ENCODE data around the gene TFR2. TPM values are rescaled to one million over a fixed set of nuclear protein-coding genes. Genes with fewer than 3 reads are reported as not detected.
A peak's percentile ranks its signal among the peaks of the same experiment; 100 is the strongest.

Gene TFR2
- total and polyA plus RNA-seq, 2 donors (not counting 1 experiment from before 2014, with no cell fraction given), result 5.9 to 10.0 TPM

DNA sequence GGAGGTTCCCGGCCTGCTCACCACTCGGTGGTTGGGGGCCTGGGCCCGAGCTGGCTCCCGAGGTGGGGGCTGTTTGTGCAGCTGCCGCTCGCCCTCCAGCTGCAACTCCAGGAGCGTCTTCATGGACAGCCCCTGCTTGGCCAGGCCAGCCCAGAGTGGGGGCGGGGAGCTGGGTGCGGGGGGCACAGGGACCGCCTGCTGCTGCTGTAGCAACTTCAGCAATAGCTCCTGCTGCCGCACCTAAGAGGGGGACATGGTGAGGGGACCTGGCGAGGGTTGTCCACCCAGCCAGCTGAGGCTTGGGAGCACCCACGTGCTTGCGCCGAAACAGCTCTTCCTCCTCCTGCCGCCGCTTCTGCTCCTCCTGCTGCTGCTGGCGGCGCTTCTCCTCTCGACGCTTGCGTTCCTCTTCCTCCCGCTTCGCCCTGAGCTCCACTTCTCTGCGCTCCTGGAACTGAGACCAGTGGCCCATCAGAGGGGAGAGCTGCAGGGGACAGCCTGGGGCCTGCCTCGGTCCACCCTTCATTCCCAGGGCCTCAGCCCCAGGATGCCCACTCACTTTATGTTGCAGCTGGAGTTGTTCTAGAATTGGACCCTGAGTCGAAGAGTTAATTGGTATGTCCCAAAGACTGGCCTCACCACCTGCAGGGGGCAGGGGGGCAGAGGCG lies 41.8 kb upstream of the TFR2 start:
- CTCF ChIA-PET, result interaction anchor here (0.7 to 1.4 kb wide), 2 partner anchors 10 to 213 kb away, joined by 3 to 4 read pairs; no protein-coding TSS in a partner anchor
- H3K27ac Mint-ChIP-seq, result no peak overlapping the region
- WGBS (ENCODE audit: insufficient coverage), result 96% methylated on average over 28 of the region's 28 CpGs

More for the DNA sequence above, 41.8 kb upstream of the TFR2 start:
- peaks cover 72% of the 10 kb centered on the region for H4K20me1 ChIP-seq (ENCODE audit: control insufficient read depth, insufficient read depth, low read length, poor library complexity, severe bottlenecking)
- intact Hi-C loops (cut with micrococcal nuclease), result no loop called here
- no peak overlapping the region for H3K27ac ChIP-seq (ENCODE audit: low read length in 2 of 2)
- peaks cover 16% of the 10 kb centered on the region for H3K79me2 ChIP-seq (ENCODE audit: control insufficient read depth, insufficient read depth, low read length)
- Mint-ChIP-seq H3K27me3 (no peaks in the 10 kb centered on the region), H3K4me3 (no peak overlapping the region), H3K4me1 (peaks cover 2% of the 10 kb centered on the region), H3K9me3 (ENCODE audit: insufficient read depth) (no peaks in the 10 kb centered on the region)
- H3K9me3 ChIP-seq (ENCODE audit: control extremely low read depth in 1 of 3, control insufficient read depth in 2 of 3, insufficient read depth in 1 of 3, low read length in 2 of 3), result no peaks in the 10 kb centered on the region
- H3K27me3 ChIP-seq (replicated peaks in 1 of 4; ENCODE audit: control extremely low read depth in 1 of 4, control insufficient read depth in 3 of 4, insufficient read depth in 4 of 4, low read length in 3 of 4), result no peaks in the 10 kb centered on the region
- DNase-seq (peak; percentile 19), ATAC-seq (ENCODE audit: low read depth) (no peak)
- no peak overlapping the region for H3K4me3 ChIP-seq (ENCODE audit: control extremely low read depth in 1 of 5, extremely low read depth in 1 of 5, insufficient read depth in 1 of 5, low read depth in 2 of 5, low read length in 4 of 5)
- no peak overlapping the region for H2AFZ ChIP-seq (ENCODE audit: insufficient read depth, low read depth, low read length, poor library complexity, severe bottlenecking)
- H3K4me2 ChIP-seq (replicated peaks; ENCODE audit: low read depth, low read length, poor library complexity, severe bottlenecking), result no peak overlapping the region
- H3K36me3 ChIP-seq (replicated peaks in 1 of 2; ENCODE audit: control extremely low read depth in 1 of 2, control insufficient read depth in 1 of 2, extremely low read depth in 1 of 2, insufficient read depth in 2 of 2, low read length in 1 of 2), result peaks cover 0 to 85% of the 10 kb centered on the region in 2 experiments
- no peak overlapping the region for H3K9ac ChIP-seq (ENCODE audit: low read length)
- POLR2A ChIA-PET, result interaction anchor here (1.0 kb wide), 1 partner anchor 12 kb away, joined by 4 read pairs; no protein-coding TSS in a partner anchor
- peaks cover 0 to 3% of the 10 kb centered on the region in 2 donors for H3K4me1 ChIP-seq (ENCODE audit: control insufficient read depth in 2 of 2, insufficient read depth in 2 of 2, low read length in 2 of 2)
- TF ChIP-seq, protein P1, sequence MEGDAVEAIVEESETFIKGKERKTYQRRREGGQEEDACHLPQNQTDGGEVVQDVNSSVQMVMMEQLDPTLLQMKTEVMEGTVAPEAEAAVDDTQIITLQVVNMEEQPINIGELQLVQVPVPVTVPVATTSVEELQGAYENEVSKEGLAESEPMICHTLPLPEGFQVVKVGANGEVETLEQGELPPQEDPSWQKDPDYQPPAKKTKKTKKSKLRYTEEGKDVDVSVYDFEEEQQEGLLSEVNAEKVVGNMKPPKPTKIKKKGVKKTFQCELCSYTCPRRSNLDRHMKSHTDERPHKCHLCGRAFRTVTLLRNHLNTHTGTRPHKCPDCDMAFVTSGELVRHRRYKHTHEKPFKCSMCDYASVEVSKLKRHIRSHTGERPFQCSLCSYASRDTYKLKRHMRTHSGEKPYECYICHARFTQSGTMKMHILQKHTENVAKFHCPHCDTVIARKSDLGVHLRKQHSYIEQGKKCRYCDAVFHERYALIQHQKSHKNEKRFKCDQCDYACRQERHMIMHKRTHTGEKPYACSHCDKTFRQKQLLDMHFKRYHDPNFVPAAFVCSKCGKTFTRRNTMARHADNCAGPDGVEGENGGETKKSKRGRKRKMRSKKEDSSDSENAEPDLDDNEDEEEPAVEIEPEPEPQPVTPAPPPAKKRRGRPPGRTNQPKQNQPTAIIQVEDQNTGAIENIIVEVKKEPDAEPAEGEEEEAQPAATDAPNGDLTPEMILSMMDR (IDR thresholded peaks at IDR 0.05), result no peak
- TF ChIP-seq EZH2 (IDR thresholded peaks at IDR 0.05; ENCODE audit: borderline replicate concordance, insufficient read depth, low read depth, low read length, poor library complexity, severe bottlenecking), result no peak

Measured in B cell (primary cell).